Cerebellar cortex (tissue), 1 donor: ENCODE measurements around the gene SNAPC5.

Source experiments
- DNase-seq: peaks from one replicate; pipeline ENCODE4 v3.0.0-alpha.2; 2015; ENCODE audit warnings: low spot score

Gene SNAPC5

DNA sequence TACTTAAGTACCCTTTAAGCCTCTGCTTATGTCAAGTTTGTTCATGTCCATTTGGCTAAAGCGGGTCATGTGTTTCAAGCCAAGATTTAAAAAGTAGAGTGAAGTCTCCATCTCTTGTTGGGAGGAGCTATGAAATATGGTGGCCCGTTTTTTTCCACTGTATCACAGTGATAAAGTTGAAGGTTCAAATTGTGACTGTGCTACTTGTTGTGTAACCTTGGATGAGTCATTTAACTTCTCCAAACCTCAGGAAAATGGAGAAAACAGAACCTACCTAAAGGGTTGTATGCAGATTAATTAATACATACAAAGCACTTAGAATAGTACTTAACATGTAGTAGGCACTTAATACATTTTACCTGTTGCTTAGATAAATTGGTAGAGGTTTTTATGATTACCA is 43.4 kb downstream of the SNAPC5 start:
- no peak for DNase-seq

DNA sequence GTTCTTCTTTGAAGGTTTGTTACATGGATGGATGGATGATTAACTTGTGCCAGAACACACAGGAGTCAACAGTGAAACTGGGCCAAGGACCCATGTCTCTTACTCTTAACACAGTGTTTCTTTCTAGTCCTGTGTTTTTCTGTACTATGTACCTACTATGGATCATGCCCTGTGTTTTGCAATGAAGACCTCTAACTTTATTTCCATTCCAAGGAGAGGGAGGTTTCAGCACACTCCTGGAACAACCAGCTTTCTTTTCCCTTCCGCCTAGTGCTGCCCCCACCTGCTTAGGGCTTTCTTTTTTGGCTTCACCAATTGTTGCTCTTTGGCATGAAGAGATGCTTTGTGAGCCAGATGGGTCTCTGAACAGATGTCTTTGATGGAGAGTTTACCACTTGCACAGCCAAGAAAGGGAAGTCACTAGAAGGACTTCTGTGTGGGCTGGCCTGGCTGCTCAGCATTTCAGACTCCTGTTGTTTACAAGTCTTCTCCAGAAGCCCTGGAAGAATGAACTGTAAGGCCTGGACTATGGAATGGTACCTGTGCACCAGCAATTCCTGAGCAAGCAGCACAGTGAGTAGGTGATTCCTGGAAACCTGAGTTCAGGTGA is 44.5 kb downstream of the SNAPC5 start:
- DNase-seq = peak; percentile 62

DNA sequence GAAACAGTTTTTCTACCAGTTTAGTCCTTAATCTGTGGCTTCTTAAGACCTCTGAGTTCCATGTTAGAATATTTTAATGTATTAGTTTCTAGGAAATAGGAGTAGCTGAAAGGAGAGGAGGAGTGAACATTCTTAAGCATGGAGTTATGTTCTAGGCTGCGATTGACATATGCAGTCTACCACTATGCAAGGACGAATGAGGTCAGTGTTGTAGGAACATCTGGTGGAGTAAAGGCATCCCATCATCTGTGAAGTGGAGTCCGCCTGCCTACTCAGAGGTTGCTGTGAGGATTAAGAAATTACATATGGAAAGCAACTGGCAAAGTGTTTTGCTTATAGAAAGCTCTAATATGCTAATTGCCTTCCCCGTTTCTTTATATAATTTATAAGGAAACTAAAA is 45.1 kb downstream of the SNAPC5 start:
- DNase-seq = no peak
